NCI-H345 treated with DMSO at 0.1 percent for 48 hours (cell line): ENCODE results near the gene RNASE7.

Source experiments
- DNase-seq: peaks from one replicate; lab custom pipeline; 2025; ENCODE audit not compliant: unreplicated experiment; lab: John Stamatoyannopoulos, UW

The RNASE7 gene

DNA sequence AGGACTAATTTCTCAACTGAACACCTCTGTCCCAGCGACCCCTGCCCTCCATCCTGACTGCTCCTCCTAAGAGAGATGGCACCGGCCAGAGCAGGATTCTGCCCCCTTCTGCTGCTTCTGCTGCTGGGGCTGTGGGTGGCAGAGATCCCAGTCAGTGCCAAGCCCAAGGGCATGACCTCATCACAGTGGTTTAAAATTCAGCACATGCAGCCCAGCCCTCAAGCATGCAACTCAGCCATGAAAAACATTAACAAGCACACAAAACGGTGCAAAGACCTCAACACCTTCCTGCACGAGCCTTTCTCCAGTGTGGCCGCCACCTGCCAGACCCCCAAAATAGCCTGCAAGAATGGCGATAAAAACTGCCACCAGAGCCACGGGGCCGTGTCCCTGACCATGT, 756 bp downstream of the RNASE7 start:
- no peak for DNase-seq

DNA sequence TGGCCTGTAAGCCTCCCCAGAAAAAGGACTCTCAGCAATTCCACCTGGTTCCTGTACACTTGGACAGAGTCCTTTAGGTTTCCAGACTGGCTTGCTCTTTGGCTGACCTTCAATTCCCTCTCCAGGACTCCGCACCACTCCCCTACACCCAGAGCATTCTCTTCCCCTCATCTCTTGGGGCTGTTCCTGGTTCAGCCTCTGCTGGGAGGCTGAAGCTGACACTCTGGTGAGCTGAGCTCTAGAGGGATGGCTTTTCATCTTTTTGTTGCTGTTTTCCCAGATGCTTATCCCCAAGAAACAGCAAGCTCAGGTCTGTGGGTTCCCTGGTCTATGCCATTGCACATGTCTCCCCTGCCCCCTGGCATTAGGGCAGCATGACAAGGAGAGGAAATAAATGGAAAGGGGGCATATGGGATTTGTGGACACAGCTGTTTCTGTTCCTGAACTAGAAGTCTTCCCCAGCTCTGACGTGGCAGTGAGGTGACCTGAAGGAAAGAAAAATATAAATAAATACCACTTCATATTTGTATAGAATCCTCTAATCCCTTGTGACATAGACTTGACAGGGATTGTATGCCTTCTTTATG, 1.3 kb downstream of the RNASE7 start:
- no peak for DNase-seq

DNA sequence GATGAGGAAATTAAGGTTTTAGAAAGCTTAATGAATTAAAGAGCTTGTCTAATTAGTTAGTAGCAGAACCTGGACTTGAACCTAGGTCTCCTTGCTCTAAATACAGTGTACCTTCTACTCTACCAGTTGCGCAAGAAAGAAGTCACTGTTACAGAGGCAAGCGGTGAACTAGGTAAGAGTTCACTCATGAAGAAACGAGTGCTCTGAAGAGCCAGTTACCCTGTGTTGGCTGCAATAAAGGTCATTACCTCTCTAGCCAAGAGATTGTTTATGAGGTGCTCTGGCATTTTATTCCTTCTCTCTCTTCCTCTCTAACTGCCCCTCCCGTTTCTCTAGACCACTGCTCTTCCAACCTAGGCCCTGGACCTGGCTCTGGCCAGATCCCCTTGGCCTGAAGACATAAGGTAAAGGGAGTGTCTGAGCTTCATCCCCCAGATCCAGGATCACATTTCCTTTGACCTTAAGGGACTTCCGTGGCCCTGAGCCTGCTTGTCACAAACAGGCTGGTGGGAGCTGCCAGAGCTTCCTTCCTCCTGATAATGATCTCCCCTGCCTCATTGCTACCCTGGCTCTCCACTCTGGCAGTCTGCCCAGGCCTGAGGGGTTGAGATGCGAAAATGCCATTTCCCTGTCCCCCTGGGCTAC, 1.9 kb downstream of the RNASE7 start:
- DNase-seq: no peak

DNA sequence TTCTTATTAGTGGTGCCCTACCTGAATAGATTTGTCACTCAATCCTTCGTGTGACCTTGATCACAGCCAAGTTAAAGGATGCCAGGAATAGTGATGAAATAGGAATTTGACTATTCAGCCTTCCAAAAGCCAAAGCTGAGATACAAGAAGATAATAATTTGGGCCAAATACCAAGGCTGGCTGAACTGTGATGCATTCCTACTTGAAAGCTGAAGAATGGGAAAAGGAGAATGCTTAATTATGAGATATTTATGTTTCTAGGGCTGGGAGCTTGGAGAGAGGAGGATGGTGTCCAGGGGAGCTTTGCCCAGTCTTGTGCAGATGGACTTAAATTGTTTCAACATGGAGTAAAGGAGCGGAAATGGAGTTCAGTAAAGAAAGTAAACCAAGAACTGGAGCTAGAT, 5.2 kb downstream of the RNASE7 start:
- no peak for DNase-seq

DNA sequence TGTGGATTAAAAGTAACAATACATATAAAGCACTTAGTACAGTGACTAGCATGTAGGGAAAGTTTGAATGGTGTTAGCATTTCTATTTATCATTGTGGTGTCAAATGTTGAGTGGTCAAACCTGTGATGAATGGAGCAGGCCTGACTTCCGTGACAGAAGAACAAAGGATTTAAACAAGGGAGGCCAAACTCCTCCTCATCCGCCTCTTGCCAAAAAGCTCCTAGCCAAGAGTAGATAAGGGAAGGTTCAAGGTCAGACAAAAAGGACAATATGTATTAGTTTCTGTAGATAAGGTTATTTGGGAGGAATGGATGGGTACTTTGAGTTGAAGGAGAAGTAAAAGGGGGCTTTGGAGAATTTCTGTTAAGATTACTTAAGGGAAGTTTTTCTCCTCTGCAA, 6.5 kb downstream of the RNASE7 start:
- DNase-seq: no peak

DNA sequence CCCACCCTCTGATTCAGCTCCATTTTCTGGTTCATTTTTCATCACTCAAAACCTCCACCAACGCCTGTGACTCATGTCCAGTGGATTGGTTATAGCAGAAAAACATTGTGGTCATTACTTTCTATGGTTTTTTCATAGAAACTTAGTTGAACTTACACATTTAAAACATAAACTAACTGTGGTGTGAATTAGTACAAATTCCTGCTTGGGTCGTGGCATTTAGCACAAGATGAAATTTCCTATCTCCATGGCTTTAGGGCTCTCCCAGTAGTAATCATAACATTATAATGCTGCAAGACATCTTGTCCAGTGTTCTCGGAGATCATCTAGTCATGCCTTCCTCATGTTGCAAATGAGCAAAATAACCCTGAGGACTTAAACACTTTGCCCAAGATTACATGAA, 7.1 kb downstream of the RNASE7 start:
- DNase-seq: no peak

DNA sequence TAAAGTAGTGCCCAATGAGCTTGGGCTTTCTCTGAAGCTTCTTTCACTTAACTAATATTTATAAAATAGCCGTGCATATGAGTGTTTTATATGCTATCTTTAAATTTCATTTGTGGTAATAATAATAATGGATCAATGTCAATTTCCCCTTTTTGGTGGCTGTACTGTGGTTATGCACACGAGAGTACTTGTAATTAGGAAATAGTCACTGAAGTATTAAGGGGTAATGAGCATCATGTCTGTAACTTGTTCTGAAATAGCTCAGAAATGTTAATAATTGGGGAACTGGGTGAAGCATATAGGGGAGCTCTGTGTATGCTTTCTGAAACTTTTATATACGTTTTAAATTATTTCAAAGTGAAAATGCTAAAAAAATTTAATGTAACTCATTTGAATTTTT, 8.4 kb downstream of the RNASE7 start:
- DNase-seq: no peak

DNA sequence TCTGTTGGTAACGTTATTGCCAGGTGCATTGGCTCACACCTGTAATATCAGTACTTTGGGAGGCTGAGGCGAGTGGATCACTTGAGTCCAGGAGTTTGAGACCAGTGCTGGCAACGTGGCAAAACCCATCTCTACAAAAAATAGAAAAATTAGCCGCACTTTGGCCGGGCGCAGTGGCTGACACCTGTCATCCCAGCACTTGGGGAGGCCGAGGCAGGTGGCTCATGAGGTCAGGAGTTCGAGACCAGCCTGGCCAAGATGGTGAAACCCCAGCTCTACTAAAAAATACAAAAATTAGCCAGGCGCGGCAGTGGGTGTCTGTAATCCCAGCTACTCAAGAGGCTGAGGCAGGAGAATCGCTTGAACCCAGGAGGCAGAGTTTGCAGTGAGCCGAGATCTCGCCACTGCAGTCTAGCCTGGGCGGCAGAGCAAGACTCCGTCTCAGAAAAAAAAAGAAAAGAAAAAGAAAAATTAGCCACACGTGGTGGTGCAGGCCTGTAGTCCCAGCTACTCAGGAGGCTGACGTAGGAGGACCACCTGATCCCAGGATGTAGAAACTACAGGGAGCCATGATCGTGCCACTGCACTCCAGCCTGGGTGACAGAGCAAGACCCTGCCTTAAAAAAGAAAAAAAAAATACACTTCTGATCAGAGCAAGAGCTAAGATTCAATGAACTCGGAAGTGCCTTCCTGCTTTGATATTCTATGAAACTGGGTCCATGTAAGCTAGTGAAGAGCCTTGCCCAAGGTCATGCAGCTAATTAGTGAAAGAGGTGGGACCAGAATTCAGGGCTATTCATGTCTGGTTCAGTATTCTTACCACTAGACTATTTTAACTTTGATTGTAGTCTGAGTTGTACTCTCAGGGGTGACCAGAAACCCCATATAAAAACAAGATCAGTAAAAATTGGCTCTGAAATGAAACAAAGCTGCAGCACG, 11.3 kb downstream of the RNASE7 start:
- no peak for DNase-seq

DNA sequence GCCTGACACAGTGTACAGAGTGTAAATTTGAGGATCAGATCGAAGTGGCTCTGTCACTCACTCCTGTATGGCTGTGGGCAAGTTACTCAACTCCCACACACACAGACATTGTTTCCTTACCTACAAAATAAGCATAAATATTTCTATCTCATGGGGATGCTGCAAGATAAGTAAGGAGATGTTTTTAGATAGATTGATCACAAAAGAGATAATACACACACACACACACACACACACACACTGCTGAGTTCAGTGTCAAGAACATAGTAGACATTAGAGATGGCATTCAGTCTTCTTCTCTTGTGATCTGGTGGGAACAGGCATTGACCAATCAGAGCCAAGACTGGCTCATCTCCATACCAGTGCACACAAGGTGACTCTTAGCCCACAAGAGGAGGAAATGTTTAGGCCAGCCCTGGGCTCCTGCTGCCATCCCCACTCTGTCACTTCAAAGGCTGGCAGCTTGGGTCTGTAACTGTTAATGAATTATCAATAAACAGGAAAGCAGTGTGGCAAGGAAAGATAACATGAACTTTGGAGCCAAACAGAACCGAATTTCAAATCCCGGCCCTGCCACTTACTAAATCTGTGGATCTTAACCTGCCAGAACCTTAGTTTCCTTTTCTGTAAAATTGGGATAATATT, 12.1 kb downstream of the RNASE7 start:
- no peak for DNase-seq

DNA sequence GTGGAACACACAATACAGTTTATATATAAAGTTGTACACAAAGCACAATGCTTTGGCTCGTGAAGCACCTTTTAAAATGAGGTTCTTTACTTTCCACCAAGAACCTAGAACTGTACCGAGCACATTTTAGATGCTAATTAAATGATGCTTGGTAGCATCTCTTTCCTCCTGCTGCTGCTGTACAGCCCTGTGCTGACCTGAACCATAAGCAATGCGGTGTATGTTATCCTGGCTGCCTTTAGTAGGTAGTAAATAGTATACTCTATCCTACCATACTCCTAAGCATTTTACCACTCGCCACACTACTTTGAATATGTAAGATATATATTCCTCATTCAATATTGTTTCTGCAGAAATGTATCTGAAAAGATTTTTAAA, 12.6 kb downstream of the RNASE7 start:
- DNase-seq: no peak

DNA sequence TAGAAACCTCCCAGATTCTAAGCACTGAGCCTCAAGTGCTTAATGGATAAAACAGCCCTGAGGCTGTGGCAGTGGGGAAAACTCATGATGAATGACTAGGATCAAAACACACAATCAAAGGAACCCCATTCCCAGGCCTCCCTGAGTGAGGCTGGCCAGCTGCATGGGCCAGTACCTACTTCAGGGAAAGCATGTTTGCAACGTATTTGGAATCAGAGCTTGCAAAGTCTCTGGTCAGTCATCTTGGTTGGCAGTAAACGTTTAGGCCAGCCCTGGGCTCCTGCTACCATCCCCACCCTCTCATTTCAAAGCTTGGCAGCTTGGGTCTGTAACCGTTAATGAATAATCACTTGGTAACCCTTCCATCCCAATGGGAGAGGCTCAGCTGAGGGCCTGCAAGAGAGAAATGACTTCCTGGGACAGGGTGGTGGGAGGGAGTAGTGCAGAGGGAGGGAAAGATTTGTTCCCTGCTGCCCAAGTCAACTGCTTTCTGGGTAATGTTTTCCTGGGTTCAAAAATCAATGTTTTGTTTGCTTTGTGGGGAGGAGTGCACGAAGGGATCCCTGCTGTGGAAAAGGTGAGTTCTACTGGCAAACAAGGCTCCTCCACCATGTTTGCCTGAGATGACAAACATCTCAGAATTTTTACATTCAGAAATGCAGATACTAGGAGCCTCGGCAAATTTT, 13.4 kb downstream of the RNASE7 start:
- DNase-seq: no peak

DNA sequence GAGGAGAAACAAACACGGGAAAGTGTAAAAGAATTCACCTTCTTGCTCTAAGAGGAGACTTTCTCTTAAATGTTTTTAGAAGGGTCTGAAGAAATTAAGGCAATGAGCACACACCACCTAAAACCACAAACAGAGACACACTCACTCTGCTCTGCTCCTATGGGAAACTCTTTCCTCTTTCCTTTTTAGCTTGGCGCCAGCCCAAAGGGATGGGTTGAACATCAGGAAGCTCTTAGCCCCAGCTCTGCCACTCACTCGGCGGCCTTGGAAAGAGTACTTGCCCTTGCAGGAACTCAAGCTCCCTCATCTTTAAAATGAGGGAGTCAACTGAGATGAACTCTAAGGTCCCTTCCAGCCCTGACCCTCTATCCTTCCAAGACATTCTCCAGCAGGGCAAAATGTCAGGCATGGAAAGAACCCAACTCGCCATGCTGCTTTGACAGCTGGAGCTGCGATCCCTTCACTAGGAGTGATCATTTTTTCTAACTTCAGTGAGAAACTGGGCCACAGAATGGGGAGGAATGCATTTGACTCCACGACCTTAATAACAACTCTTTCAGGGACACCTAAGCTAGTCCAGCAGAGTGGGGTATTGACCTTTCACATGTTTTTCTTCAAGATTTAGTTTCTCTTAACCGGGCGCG, 14.5 kb downstream of the RNASE7 start:
- no peak for DNase-seq

DNA sequence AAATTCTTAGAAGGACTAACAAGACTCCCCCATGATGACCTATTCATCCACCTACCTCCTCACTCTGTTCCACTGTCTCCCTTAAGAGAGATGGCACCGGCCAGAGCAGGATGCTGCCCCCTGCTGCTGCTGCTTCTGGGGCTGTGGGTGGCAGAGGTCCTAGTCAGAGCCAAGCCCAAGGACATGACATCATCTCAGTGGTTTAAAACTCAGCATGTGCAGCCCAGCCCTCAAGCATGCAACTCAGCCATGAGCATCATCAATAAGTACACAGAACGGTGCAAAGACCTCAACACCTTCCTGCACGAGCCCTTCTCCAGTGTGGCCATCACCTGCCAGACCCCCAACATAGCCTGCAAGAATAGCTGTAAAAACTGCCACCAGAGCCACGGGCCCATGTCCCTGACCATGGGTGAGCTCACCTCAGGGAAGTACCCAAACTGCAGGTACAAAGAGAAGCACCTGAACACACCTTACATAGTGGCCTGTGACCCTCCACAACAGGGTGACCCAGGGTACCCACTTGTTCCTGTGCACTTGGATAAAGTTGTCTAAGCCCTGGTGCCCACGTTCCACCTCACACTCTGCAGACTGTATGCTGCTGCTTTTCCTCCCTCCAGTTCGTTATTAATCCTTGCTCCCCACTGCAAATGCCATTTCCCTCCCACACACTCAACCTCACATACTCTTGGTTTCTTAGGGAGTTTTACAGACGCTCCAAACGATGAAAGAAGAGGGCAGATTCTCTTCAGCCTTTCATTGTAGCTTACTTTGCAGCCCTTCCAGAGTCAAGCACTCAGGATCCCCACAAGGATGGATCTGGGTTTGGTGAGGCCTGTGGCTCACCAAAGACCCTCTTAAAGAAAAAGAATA, 15.9 kb downstream of the RNASE7 start, which contains the start of gene RNASE8:
Gene RNASE8 (plus strand): TSS at position 20 of the 873 bp plus-strand sequence. CDS start 71 bp downstream, at position 91.
- no peak for DNase-seq

DNA sequence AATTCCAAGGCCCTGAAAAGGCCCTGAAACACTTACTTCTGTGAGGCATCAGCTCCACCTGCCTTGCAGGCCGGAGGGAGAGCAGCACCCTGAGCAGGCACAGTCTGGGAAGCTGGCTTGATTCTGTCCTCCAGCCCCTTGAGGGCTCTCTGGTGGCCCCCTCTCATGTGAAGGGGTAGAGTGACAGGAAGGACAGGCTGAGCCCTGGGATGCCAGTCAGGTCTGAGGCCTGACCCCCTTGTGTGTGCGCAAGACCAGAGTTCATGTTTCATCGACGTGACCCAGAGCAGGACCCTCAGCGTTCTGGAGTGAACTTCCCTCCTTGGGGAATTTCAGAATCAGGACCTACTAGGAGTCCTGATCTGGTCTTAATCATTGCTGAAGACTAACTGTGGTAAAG, 16.7 kb downstream of the RNASE7 start:
- no peak for DNase-seq

DNA sequence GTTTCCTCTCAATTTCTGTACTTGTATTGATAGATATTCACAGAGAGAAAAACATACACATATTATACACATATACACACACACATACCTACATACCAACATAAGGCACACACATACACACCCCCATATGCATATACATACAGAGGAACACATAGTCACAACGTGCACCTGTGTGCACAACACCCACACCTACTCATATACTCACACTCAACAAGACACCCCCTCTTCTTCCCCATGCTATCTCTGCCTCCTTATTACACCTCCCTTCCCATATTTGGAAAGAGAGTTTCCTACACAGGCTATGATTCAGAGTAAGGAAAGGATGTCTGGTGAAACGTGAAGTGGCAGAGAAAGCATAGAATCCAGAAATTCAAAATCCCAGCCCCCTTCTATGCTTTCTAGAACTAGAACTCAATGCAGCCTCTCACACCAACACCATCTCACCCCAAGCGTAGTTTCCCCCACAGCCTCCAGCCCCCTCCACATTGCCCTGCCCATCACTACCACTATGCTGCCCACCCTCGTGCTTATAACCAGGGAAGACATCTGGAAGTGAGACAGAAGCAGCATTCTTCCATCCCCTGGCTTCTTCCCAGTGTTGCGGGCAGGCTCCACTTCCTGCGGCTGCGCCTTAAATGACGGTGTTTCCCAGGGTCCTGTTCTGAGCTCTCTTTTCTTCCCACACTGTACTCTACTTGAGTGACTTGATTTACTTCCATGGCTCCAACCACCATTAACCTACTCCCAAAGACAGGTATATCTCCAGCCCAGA, 17.9 kb downstream of the RNASE7 start:
- DNase-seq: no peak

DNA sequence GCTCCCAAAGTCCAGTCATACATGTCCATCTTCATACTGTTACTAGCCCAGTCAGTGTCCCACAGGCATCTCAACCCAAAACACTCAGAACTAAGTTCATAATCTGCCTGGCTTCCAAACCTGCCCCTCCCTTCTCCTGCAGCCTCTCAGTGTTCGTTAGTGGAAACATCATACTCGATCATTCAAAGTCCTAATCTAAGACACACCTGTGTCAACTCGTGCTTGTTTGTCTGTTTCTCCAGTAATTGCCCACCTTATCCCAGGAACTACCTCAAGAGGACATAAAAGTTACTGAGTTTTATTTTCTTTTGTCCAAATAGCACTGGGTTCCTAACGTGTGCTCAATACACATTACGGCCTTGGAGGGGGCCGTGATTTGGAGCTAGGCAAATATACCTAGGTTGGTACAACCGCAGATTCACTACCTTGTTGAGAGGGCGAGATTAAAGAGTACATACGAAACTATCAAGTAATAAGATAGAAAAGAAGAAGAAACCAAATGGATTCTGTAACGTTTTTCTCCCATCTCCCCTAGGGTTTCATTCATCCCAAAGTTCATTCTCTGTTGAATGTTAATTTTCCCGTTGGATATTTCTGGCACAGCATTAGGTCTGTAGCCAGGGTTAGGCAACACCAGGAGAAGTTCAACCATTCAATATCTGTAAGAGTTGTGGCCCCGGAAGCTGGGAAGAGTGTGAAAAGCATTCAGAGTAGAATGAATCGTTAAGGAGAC, 18.6 kb downstream of the RNASE7 start:
- no peak for DNase-seq

DNA sequence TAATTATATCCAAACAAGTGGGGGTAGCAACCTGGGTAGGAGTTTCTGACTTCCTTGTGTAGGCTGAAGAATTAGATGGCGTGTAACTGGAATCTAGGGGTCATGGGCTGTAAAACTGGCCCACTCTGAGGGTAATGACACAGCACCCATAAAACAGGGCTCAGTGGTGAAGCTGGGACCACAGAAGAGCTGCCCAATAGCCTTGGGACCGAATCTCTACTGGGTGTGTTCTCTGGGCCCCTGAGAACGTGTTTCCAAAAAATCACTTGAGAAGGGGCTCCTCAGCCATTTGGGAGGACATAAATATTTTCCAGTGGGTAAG, 19.1 kb downstream of the RNASE7 start:
- DNase-seq: no peak

DNA sequence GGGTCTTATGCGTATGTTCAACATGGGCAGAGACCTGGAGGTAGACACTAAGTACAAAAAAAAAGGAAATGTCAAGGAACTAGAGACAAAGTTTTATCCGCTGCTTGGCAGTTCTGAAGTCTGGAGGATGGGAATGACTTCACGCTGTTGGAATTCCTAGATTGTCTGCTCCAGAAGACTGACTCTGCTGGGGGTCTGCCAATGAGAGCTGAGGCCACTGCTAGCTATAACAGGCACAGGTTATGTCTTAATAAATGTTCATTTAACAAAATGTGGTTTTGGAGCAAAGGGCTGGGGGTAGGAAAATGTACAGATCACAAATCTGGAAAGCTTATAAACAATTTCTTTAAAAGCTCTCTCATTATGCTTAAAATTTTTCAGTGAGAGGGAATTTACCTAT, 21.3 kb downstream of the RNASE7 start:
- DNase-seq: no peak
